ENCODE data around the gene MYLIP. TPM values are rescaled to one million over a fixed set of nuclear protein-coding genes. Genes with fewer than 3 reads are reported as not detected.
"Not testable (repeated sequence)": the region's sequence is repeated elsewhere in the genome, so short reads cannot be mapped to it uniquely, and the experiment has no call there.

MYLIP gene
- polyA plus RNA-seq, 4 donors = 45.2 to 50.8 (median 48.9) TPM

DNA sequence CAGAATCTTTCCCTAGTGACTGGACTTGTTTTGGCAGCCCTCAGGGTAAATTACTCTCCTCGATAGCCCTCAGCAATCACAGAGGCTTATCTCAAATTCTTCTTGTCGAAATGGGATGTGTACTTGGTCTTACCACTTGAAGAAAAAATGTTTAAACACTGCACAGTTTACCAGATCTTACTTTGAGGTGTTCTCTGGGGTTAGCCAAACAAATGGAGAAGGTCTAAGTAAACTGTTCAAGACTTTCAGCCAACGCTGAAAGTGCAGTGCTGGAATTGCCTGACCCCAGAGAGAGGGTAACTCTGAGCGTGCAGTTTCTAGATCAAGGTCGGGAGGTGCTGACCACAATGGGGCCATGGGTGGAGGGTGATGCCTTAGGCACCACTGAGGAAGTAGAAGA, 39.2 kb downstream of the MYLIP start:
- DNase-seq (ENCODE audit: low read depth in 4 of 4, low spot score in 2 of 4) = no peak

DNA sequence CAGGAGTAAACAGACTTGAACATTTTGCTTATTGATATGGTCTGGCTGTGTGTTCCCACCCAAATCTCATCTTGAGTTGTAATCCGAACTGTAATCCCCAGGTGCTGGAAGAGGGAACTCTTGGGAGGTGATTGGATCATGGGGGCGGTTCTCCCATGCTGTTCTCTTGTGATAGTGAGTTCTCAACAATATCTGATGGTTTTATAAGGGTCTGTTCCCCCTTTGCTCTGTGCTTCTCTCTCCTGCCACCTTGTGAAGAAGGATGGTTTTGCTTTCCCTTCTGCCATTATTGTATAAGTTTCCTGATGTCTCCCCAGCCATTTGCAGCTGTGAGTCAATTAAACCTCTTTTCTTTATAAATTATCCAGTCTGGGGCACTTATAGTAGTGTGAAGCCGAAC, 40.0 kb downstream of the MYLIP start:
- DNase-seq (ENCODE audit: low read depth in 4 of 4, low spot score in 2 of 4) = no peak

- no peak for DNase-seq (ENCODE audit: low read depth in 4 of 4, low spot score in 2 of 4)
Measured at GRCh38 chr6:16171400-16171799, 42.5 kb downstream of the MYLIP start.

- DNase-seq (ENCODE audit: low read depth in 4 of 4, low spot score in 2 of 4) = no peak
Measured at GRCh38 chr6:16173167-16173940, 44.5 kb downstream of the MYLIP start.

- DNase-seq (ENCODE audit: low read depth in 4 of 4, low spot score in 2 of 4) = no peak
Measured at GRCh38 chr6:16174416-16175078, 45.7 kb downstream of the MYLIP start.

DNA sequence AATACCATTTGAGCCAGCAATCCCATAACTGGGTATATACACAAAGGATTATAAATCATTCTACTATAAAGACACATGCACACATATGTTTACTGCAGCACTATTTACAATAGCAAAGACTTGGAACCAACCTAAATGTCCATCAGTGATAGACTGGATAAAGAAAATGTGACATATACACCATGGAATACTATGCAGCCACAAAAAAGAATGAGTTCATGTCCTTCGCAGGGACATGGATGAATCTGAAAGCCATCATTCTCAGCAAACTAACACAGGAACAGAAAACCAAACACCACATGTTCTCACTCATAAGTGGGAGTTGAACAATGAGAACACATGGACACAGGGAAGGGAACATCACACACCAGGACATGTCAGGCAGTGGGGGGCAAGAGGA, 47.7 kb downstream of the MYLIP start:
- not testable (repeated sequence) for DNase-seq (ENCODE audit: low read depth in 4 of 4, low spot score in 2 of 4)

DNA sequence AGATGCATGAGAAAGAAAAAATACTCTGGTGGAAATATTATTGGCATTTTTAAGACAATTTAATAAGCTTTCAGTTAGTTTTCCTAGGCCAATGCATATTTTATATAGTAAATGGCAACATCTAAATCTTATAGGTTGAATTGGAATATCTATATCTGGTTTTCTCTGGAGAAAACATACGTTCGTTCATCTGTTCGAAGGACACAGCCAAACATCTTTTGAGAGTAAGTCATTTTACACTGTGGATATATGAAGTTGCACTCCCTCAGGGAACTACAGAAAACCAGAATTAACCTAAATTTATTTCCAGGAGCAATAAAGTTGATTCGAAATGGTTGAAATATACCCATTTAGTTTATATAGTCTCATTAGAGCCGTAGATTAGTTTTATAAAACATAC, 49.0 kb downstream of the MYLIP start:
- no peak for DNase-seq (ENCODE audit: low read depth in 4 of 4, low spot score in 2 of 4)

GRCh38 chr6:16178351-16178750, 49.5 kb downstream of the MYLIP start:
- no peak for DNase-seq (ENCODE audit: low read depth in 4 of 4, low spot score in 2 of 4)

DNA sequence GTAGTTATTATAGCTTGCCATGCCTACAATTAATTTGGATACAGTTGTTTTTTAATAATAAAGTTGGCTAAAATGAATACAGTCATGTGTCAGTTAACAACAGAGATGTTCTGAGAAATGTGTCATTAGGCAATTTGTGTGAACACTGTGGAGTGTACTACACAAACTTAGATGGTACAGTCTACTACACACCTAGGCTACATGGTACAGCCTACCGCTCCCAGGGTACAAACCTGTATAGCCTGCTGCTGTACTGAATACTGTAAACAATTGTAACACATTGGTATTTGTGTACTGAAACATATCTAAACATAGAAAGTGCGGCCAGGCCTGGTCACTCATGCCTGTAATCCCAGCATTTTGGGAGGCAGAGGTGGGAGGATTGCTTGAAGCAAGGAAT, 50.2 kb downstream of the MYLIP start:
- DNase-seq (ENCODE audit: low read depth in 4 of 4, low spot score in 2 of 4) = no peak

DNA sequence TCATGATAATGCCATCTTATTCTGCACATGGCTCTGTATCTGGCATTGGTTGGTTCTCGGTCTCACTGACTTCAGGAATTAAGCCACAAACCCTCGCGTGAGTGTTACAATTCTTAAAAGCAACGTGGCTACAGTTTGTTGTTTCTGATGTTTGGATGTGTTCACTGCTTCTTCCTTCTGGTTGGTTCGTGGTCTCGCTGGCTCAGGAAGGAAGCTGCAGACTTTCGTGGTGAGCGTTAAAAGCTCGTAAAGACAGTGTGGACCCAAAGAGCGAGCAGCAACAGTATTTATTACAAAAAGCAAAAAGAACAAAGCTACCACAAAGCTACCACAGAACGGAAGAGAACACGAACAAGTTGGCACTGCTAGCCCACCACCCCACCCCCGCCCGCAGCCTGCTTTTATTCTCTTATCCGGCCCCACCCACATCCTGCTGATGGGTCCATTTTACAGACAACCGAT, 51.1 kb downstream of the MYLIP start:
- no peak for DNase-seq (ENCODE audit: low read depth in 4 of 4, low spot score in 2 of 4)

DNA sequence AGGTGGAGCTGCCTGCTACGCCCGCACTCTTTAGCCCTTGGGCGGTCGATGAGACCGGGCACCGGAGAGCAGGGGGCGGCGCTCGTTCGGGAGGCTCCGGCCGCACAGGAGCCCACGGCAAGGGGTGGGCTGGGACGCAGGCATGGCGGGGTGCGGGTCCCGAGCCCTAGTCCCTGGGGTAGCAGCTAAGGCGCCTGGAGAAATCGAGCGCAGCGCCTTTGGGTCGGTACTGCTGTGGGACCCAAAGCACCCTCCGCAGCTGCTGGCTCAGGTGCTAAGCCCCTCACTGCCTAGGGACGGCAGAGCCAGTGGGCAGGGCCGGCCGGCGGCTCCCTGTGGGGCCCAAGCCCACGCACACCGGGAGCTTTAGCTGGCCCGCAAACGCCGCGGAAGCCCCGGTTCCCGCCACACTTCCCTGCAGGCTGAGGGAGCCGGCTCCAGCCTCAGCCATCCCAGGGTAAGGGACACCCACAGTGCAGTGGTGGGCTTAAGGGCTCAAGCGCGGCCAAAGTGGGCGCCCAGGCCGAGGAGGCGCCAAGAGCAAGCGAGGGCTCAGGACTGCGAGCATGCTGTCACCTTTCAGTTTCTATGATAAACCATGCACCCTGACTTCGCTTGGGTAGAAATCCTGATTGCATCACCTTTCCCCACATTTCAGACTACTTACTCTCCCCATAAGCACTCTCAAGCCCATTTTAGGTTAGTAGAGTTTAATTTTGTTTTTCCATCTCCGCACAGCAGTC, 52.0 kb downstream of the MYLIP start:
- DNase-seq (ENCODE audit: low read depth in 4 of 4, low spot score in 2 of 4) = no peak

GRCh38 chr6:16181439-16182297, 52.8 kb downstream of the MYLIP start:
- DNase-seq (ENCODE audit: low read depth in 4 of 4, low spot score in 2 of 4) = no peak

DNA sequence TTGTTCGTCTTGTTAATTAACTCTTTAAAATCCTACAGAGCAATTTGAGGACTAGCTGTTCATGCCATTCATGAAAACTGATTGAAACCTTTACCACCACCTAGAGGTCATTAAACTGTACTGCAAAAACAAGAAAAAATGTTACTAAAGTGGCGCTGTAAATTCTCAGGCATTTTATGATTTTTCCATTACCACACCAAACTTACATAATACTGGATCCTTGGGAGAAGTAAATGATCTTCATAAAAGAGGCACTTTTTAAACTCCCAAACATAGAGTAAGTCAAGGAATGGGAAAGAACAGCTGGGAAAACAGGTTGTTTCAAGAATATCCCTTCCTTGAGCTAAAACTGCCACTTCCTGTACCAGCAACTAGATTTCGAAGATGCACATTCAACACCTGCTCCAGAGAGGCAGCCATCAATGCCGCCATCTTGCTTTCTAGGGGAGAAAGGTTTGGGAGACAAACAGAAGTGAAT, 54.3 kb downstream of the MYLIP start:
- DNase-seq (ENCODE audit: low read depth in 4 of 4, low spot score in 2 of 4) = no peak

GRCh38 chr6:16184129-16184528, 55.2 kb downstream of the MYLIP start:
- no peak for DNase-seq (ENCODE audit: low read depth in 4 of 4, low spot score in 2 of 4)

GRCh38 chr6:16184551-16184950, 55.7 kb downstream of the MYLIP start:
- no peak for DNase-seq (ENCODE audit: low read depth in 4 of 4, low spot score in 2 of 4)

DNA sequence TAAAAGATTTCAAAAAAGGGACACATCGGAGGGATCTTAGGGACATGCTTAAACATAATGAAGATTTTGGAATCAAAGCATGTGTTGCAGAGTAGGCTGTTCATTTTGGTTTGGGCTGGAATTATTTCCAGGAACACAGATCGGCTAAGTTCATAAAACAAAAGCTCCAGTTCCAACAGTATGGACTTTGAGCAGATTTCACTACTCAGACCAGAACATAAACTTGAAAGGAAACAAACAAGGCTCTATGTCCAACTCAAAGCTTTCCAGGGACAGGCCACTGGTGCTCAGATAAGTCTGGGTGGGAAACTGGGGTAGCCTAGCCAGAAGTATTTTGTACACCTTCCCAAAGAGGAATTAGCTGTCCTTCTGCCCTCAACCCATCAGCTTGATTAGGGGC, 58.3 kb downstream of the MYLIP start:
- no peak for DNase-seq (ENCODE audit: low read depth in 4 of 4, low spot score in 2 of 4)

DNA sequence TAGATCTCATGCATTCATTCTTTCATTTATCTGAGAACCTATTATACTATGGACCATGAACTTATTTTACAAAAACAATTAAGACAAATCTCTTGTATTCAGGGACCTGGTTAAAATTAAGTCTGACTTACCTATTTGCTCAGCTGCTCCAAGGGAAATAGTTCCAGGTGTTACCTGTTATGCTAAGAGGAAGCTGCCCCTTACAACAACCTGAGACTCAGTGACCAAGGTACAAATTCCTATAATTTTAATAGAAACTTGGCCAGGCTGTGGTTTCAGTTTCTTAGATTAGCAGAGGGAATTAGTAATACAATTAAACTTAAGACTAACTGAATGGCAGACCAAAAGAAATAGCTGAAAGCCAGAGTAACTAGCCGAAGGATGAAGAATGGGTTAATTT, 61.3 kb downstream of the MYLIP start:
- DNase-seq (ENCODE audit: low read depth in 4 of 4, low spot score in 2 of 4) = no peak

GRCh38 chr6:16196260-16196983, 67.5 kb downstream of the MYLIP start:
- no peak for DNase-seq (ENCODE audit: low read depth in 4 of 4, low spot score in 2 of 4)

GRCh38 chr6:16196984-16197546, 68.2 kb downstream of the MYLIP start:
- DNase-seq (ENCODE audit: low read depth in 4 of 4, low spot score in 2 of 4) = no peak

Data from left renal cortex interstitium (tissue), 4 donors.